ENCODE measurements around the gene TOX4. TPM values are rescaled to one million over a fixed set of nuclear protein-coding genes. Genes with fewer than 3 reads are reported as not detected.

TOX4 gene
- total and polyA plus RNA-seq, 2 of the 8 experiments (the other 6 are each of a cell fraction or from before 2014, with no cell fraction given): 51.5 to 58.3 TPM

DNA sequence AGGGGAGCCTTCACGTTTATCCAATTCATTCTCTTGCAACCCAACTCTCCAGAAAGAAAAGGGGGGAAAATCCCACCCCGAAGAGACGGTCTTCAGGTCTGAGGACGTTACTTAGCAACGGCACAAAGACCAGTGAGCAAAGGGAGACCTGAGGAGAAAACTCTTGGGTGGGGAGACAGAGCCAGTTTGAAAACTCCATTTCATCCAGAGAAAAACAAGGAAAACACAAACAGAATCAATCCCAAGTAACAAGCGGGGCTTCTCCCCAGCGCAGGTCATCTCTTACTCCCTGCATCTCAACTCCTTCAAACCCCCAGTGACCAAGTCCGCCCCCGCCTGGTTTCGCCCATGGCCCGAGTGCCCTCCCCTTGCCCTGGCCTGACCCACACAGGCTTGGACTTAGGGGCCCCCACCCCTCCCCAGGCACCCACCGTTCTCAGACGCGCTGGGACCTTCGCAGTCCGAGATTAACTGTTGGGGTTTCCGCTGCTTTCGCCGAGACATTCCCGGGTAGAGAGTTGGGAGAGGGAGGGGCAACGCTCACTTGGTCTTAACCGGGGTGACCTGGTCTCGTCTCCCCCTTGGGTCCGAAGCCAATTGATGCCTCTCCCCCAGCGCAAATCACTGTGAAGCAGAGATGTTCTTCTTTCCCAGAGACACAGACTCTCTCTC, 59.6 kb downstream of the TOX4 start (continued):
- TF ChIP-seq, protein P1, sequence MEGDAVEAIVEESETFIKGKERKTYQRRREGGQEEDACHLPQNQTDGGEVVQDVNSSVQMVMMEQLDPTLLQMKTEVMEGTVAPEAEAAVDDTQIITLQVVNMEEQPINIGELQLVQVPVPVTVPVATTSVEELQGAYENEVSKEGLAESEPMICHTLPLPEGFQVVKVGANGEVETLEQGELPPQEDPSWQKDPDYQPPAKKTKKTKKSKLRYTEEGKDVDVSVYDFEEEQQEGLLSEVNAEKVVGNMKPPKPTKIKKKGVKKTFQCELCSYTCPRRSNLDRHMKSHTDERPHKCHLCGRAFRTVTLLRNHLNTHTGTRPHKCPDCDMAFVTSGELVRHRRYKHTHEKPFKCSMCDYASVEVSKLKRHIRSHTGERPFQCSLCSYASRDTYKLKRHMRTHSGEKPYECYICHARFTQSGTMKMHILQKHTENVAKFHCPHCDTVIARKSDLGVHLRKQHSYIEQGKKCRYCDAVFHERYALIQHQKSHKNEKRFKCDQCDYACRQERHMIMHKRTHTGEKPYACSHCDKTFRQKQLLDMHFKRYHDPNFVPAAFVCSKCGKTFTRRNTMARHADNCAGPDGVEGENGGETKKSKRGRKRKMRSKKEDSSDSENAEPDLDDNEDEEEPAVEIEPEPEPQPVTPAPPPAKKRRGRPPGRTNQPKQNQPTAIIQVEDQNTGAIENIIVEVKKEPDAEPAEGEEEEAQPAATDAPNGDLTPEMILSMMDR (IDR thresholded peaks at IDR 0.05; ENCODE audit: control extremely low read depth in 1 of 3, insufficient read depth in 1 of 3, low read depth in 1 of 3, low read length in 3 of 3): no peak
- TF ChIP-seq EGR1 (IDR thresholded peaks at IDR 0.05; ENCODE audit: borderline replicate concordance, low read depth, low read length) (peak; percentile 62; the same call in 1 of the 2 replicates), KDM4A (IDR thresholded peaks at IDR 0.05; ENCODE audit: low read depth, low read length, severe bottlenecking) (no peak), TBP (IDR thresholded peaks at IDR 0.05; ENCODE audit: low read depth, low read length) (peak; percentile 73), CBX5 (IDR thresholded peaks at IDR 0.05; ENCODE audit: low read depth, low read length) (no peak), CREB1 (IDR thresholded peaks at IDR 0.05) (no peak), HDAC2 (IDR thresholded peaks at IDR 0.05; ENCODE audit: borderline replicate concordance in 1 of 2, low read depth in 2 of 2, low read length in 2 of 2) (no peak; a peak in 1 of 4 replicates), SP2 (IDR thresholded peaks at IDR 0.05; ENCODE audit: low read length) (no peak)
- TF ChIP-seq, protein P2, sequence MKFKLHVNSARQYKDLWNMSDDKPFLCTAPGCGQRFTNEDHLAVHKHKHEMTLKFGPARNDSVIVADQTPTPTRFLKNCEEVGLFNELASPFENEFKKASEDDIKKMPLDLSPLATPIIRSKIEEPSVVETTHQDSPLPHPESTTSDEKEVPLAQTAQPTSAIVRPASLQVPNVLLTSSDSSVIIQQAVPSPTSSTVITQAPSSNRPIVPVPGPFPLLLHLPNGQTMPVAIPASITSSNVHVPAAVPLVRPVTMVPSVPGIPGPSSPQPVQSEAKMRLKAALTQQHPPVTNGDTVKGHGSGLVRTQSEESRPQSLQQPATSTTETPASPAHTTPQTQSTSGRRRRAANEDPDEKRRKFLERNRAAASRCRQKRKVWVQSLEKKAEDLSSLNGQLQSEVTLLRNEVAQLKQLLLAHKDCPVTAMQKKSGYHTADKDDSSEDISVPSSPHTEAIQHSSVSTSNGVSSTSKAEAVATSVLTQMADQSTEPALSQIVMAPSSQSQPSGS (IDR thresholded peaks at IDR 0.05; ENCODE audit: low read length): no peak
